GM13976 (cell line): ENCODE measurements around the gene PARD3.

Experiments
- DNase-seq: peaks from one replicate; pipeline ENCODE4 v3.0.0; 2012; ENCODE audit warnings: low spot score
- CTCF ChIP-seq: IDR thresholded peaks from 2 replicates; pipeline ENCODE4 v1.5.1; 2012; ENCODE audit warnings: borderline replicate concordance, mild to moderate bottlenecking; ENCODE audit not compliant: insufficient read depth; ENCODE audit errors: extremely low read depth, missing control alignments, control extremely low read depth
- in situ Hi-C: fragments of 300-500 bp; cut with MboI; formaldehyde crosslinking; loops from one replicate; pipeline ENCODE4 v1.12.0; 2022; ENCODE audit warnings: low sequenced_read_pairs, mixed read lengths, inconsistent platforms; ENCODE audit not compliant: unreplicated experiment

Gene PARD3

GRCh38 chr10:34811126-34811967, 3.7 kb downstream of the PARD3 start:
- DNase-seq, result no peak
- in situ Hi-C loops, result no loop called here
- TF ChIP-seq CTCF, result no peak

DNA sequence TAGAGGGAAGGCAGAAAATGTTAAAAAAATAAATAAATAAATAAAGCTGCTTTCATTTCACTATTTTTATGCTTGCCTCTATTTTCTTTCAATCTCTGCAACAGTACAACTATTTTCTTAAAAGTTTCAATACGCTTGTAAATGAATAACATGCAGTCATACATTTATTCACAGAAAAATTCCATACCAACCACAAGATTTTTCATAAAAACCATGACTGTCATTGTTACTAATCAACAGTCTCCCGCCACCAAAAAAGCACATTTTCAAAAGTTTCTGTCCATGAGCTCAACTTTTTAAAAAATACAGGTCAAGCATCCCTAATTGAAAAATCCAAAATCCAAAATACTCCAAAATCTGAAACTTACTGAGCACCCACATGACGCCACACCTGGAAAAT, 5.3 kb downstream of the PARD3 start:
- TF ChIP-seq CTCF, result no peak
- no peak for DNase-seq
- in situ Hi-C loops, result no loop called here

DNA sequence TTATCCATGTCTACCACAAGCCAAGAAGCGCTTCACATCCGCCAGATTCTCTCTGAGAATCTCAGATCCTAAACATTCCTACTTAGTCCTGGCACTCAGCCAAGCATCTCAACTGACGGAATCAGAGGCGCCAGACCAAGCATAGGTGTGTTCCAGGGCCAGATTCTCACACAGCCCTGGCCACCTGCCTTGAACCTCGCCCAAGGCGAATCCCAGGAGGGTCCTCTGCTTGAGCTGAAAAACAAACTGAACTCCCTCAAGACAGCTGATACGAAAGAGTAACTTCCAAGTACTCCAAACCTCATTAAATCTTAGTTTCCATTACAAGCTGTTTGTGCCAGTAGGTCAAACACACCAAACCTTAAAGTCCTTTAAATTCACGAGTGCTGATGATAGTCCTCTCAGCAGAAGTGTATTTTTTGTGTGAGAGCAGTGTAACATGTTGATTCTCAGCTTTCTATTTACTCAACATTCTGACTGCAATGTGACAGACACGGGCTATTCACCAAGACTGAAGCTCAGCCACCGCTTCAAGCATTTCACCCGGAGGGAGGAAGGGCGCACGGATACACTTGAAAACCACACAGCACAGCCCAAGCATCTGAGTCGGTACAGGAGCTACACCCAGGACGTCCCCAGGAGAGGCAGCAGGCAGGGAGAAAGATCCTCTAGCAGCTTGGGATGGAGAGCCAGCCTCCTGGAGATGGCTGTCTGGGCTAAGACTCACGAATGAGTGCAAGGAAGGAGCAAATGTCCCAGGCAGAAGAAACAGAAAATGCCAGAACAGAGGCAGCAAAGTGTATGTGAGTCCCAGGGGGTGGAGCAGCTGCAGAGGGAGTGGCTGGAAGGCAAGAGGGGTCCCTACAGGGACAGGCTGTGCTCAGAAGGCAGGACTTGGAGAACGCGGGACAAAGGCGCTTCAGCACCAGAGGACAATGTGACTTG, 6.0 kb downstream of the PARD3 start:
- DNase-seq, result no peak
- in situ Hi-C loops, result no loop called here
- TF ChIP-seq CTCF, result no peak

GRCh38 chr10:34808336-34808735, 6.8 kb downstream of the PARD3 start:
- TF ChIP-seq CTCF, result no peak
- DNase-seq, result no peak
- in situ Hi-C loops, result no loop called here

- in situ Hi-C loops, result no loop called here
- DNase-seq, result no peak
- TF ChIP-seq CTCF, result no peak
Observed at GRCh38 chr10:34804306-34804705, 10.8 kb downstream of the PARD3 start.

- in situ Hi-C loops, result no loop called here
- TF ChIP-seq CTCF, result no peak
- DNase-seq, result no peak
Observed at GRCh38 chr10:34802692-34803091, 12.4 kb downstream of the PARD3 start.
